A673 (cell line): Measurements from ENCODE around the gene SLC14A1. TPM values are rescaled to one million over a fixed set of nuclear protein-coding genes. Genes with fewer than 3 reads are reported as not detected.

Experiments
- BruUV-seq: library from RNA; stranded (reverse); fragments of 400-500 nt; replicated peaks from 2 replicates; lab custom pipeline; 2021; lab: Mats Ljungman, UMichigan
- CTCF ChIA-PET: fragments of 300-600 bp; sonication (Branson Sonifier 250); formaldehyde crosslinking; loops from one replicate; lab custom pipeline; 2022; ENCODE audit warnings: antibody characterized with exemption; lab: Charles Lee
- POLR2A ChIA-PET: fragments of 300-600 bp; sonication (Branson Sonifier 250); formaldehyde crosslinking; loops from one replicate; lab custom pipeline; 2022; ENCODE audit warnings: antibody characterized with exemption; ENCODE audit not compliant: low non-redundant PET; lab: Charles Lee
- DNase-seq: peaks from one replicate; pipeline ENCODE4 v3.0.0-alpha.2; 2015; ENCODE audit warnings: low spot score
- H3K27ac ChIP-seq: fragments of 200-600 bp; sonication (generic); 2 replicates; pipeline ENCODE4 v1.5.1; 2016; ENCODE audit warnings: mixed run types, low read depth, mild to moderate bottlenecking, mixed read lengths, antibody characterized with exemption, low read length; ENCODE audit not compliant: poor library complexity, severe bottlenecking
- H3K27me3 ChIP-seq: fragments of 200-600 bp; sonication (generic); replicated peaks from 2 replicates; pipeline ENCODE4 v1.6.1; 2017; ENCODE audit warnings: mixed run types, low read depth, mild to moderate bottlenecking, mixed read lengths, antibody characterized with exemption, low read length; ENCODE audit not compliant: insufficient read depth, poor library complexity
- H3K36me3 ChIP-seq: fragments of 200-600 bp; sonication (generic); 2 replicates; pipeline ENCODE4 v1.6.1; 2016; ENCODE audit warnings: mixed run types, mild to moderate bottlenecking, mixed read lengths, antibody characterized with exemption, low read length; ENCODE audit not compliant: insufficient read depth, poor library complexity, severe bottlenecking
- H3K4me1 ChIP-seq: fragments of 200-600 bp; sonication (generic); 2 replicates; pipeline ENCODE4 v1.6.1; 2017; ENCODE audit warnings: mixed run types, mild to moderate bottlenecking, mixed read lengths, antibody characterized with exemption, low read length; ENCODE audit not compliant: insufficient read depth, poor library complexity, severe bottlenecking
- H3K4me3 ChIP-seq: fragments of 200-600 bp; sonication (generic); 2 replicates; pipeline ENCODE4 v1.5.1; 2016; ENCODE audit warnings: low read depth, mixed run types, mild to moderate bottlenecking, mixed read lengths, low read length; ENCODE audit not compliant: poor library complexity, severe bottlenecking
- H3K9me3 ChIP-seq: fragments of 200-600 bp; sonication (generic); 2 replicates; pipeline ENCODE4 v1.6.1; 2016; ENCODE audit warnings: mixed run types, low read depth, mild to moderate bottlenecking, mixed read lengths, antibody characterized with exemption, low read length; ENCODE audit not compliant: poor library complexity, severe bottlenecking
- EZH2 ChIP-seq: fragments of 200-600 bp; sonication (generic); IDR thresholded peaks from 2 replicates; pipeline ENCODE4 v1.6.1; 2017; ENCODE audit warnings: borderline replicate concordance, low read depth, mild to moderate bottlenecking, mixed read lengths, antibody characterized with exemption, low read length; ENCODE audit not compliant: poor library complexity, severe bottlenecking
- intact Hi-C: fragments of 100-400 bp; cut with micrococcal nuclease; formaldehyde crosslinking; loops from one replicate; pipeline ENCODE4 v1.10.0; 2022; ENCODE audit not compliant: unreplicated experiment
- total RNA-seq: library from RNA; stranded (reverse); gene quantifications from 2 replicates; pipeline ENCODE4 v1.2.3, GENCODE V29; 2021
- TF ChIP-seq, protein P1 (sequence below): fragments of 300-800, 200-600 bp; sonication (generic); conservative IDR thresholded peaks from 2 replicates; pipeline ENCODE4 v1.5.1; 2017; ENCODE audit warnings: low read depth, mild to moderate bottlenecking, antibody characterized with exemption, low read length, moderate library complexity, mixed read lengths

SLC14A1 gene
- total RNA-seq, 1 experiment from 2014 or later, result not detected

DNA sequence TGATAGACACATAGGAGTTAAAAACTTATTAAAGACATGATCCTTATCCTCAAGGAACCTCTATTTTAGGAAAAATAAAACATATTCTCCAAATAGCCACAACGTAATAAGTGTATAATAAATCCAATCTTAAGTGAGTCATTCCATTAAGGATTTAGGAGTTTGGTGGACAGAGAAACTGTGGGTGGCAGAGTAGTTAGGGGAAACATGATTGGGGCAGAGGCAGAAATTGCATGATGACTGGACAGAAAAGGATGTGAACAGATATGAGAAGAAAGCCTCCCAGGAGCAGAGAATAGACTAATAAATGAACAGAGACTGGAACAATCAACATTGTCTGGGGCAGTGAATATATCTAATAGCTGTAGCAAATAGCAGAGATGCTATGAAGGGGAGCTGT lies 53.4 kb downstream of the SLC14A1 start:
- POLR2A ChIA-PET, result no interaction called here
- Histone ChIP-seq H3K27me3 (no peaks in the 10 kb centered on the region), H3K9me3 (no peaks in the 10 kb centered on the region), H3K36me3 (no peaks in the 10 kb centered on the region), H3K4me3 (no peak overlapping the region), H3K4me1 (no peaks in the 10 kb centered on the region), H3K27ac (no peak overlapping the region)
- no peak for TF ChIP-seq EZH2
- TF ChIP-seq, protein P1, sequence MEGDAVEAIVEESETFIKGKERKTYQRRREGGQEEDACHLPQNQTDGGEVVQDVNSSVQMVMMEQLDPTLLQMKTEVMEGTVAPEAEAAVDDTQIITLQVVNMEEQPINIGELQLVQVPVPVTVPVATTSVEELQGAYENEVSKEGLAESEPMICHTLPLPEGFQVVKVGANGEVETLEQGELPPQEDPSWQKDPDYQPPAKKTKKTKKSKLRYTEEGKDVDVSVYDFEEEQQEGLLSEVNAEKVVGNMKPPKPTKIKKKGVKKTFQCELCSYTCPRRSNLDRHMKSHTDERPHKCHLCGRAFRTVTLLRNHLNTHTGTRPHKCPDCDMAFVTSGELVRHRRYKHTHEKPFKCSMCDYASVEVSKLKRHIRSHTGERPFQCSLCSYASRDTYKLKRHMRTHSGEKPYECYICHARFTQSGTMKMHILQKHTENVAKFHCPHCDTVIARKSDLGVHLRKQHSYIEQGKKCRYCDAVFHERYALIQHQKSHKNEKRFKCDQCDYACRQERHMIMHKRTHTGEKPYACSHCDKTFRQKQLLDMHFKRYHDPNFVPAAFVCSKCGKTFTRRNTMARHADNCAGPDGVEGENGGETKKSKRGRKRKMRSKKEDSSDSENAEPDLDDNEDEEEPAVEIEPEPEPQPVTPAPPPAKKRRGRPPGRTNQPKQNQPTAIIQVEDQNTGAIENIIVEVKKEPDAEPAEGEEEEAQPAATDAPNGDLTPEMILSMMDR, result no peak
- no peak for DNase-seq
- intact Hi-C loops, result no loop called here
- no TSS peak for BruUV-seq
- CTCF ChIA-PET, result no interaction called here

DNA sequence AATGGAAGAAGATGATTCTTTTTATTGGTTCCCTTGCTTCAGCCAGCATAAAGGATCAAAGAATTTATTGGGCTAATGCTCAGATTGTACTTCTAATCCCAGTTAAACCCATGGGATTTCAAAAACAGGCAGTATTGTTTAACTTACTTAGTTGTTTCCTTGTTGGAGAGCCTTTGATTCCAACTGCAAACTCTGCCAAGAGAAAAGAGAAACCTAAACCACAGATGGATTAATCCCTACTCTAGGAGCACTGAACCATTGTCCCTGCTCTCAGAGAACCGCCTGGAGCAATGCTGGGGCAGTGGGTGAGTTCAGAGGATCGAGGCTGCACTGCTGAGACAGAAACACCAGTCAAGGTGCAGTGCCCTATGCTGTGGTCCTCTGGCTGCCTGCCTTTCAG lies 56.6 kb downstream of the SLC14A1 start:
- TF ChIP-seq, protein P1, result no peak
- TF ChIP-seq EZH2, result no peak
- Histone ChIP-seq H3K27me3 (no peaks in the 10 kb centered on the region), H3K36me3 (no peaks in the 10 kb centered on the region), H3K27ac (no peak overlapping the region), H3K9me3 (no peaks in the 10 kb centered on the region), H3K4me1 (no peaks in the 10 kb centered on the region), H3K4me3 (no peak overlapping the region)
- BruUV-seq, result no TSS peak
- no peak for DNase-seq
- intact Hi-C loops, result no loop called here
- ChIA-PET CTCF (no interaction called here), POLR2A (no interaction called here)

DNA sequence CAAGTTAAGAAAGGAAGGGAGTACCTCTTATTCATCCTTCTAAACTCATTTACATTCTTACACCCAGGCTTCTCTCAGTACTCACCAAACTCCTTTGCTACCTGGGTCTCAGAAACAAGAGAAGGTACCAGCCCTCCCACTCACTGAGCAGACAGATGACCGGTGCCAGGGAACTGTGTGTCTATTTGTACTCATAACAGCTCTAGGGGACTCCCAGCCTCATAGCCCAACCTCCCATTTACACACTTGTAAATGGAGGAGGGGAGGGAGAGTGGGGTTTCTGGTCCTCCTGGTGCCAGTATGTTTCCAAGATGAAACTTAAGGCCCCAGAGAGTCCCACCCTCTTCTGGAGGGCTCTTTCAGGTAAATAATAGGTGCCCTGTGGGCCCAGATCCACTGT lies 58.7 kb downstream of the SLC14A1 start:
- no peak overlapping the region for H3K27ac ChIP-seq
- TF ChIP-seq EZH2, result no peak
- TF ChIP-seq, protein P1, result no peak
- no peaks in the 10 kb centered on the region for H3K9me3 ChIP-seq
- ChIA-PET CTCF (no interaction called here), POLR2A (no interaction called here)
- H3K4me3 ChIP-seq, result no peak overlapping the region
- BruUV-seq, result no TSS peak
- H3K4me1 ChIP-seq, result no peaks in the 10 kb centered on the region
- no peak for DNase-seq
- no peaks in the 10 kb centered on the region for H3K36me3 ChIP-seq
- intact Hi-C loops, result no loop called here
- H3K27me3 ChIP-seq, result no peaks in the 10 kb centered on the region
